HepG2 (cell line): ENCODE measurements around the gene UGT2B15. TPM values are rescaled to one million over a fixed set of nuclear protein-coding genes. Genes with fewer than 3 reads are reported as not detected.

Experiments used
- ATF2 ChIP-seq: sonication (generic); formaldehyde crosslinking; IDR thresholded peaks from 2 replicates; pipeline ENCODE4 v1.4.0; 2020; ENCODE audit warnings: missing genetic modification reagents
- ATF6 ChIP-seq: sonication (generic); formaldehyde crosslinking; conservative IDR thresholded peaks from 2 replicates; pipeline ENCODE4 v1.4.0; 2020; ENCODE audit warnings: missing genetic modification reagents
- DRAP1 ChIP-seq: IDR thresholded peaks from 2 replicates; pipeline ENCODE4 v1.6.1; 2016; ENCODE audit warnings: missing genetic modification reagents, missing compliant biosample characterization
- FOXA3 ChIP-seq: IDR thresholded peaks from 2 replicates; pipeline ENCODE4 v1.6.1; 2016; ENCODE audit warnings: missing genetic modification reagents, missing compliant biosample characterization
- HMGXB4 ChIP-seq, 2 experiments: sonication (generic) in 1 of 2; formaldehyde crosslinking in 1 of 2; IDR thresholded peaks; 2 replicates each; pipeline versions ENCODE4 v1.4.0 to v1.6.1; 2018 to 2020; ENCODE audit warnings: missing genetic modification reagents in 2 of 2, borderline replicate concordance in 1 of 2, low read depth in 1 of 2, mild to moderate bottlenecking in 1 of 2, missing biosample characterization in 1 of 2
- IRF2 ChIP-seq: IDR thresholded peaks from 2 replicates; pipeline ENCODE4 v1.6.1; 2018; ENCODE audit warnings: missing genetic modification reagents, missing compliant biosample characterization
- PBX2 ChIP-seq: IDR thresholded peaks from 2 replicates; pipeline ENCODE4 v1.6.1; 2016; ENCODE audit warnings: control low read depth
- SIX1 ChIP-seq: sonication (generic); formaldehyde crosslinking; IDR thresholded peaks from 2 replicates; pipeline ENCODE4 v1.4.0; 2020; ENCODE audit warnings: missing genetic modification reagents, borderline replicate concordance
- ZBTB10 ChIP-seq: sonication (generic); formaldehyde crosslinking; IDR thresholded peaks from 2 replicates; pipeline ENCODE4 v1.4.0; 2020; ENCODE audit warnings: missing genetic modification reagents, borderline replicate concordance
- ZBTB21 ChIP-seq: sonication (generic); formaldehyde crosslinking; IDR thresholded peaks from 2 replicates; pipeline ENCODE4 v1.4.0; 2020; ENCODE audit warnings: missing genetic modification reagents
- ZBTB7B ChIP-seq: sonication (generic); formaldehyde crosslinking; IDR thresholded peaks from 2 replicates; pipeline ENCODE4 v1.4.0; 2020; ENCODE audit warnings: missing genetic modification reagents
- ZNF143 ChIP-seq: sonication (generic); formaldehyde crosslinking; IDR thresholded peaks from 2 replicates; pipeline ENCODE4 v1.4.0; 2020; ENCODE audit warnings: missing genetic modification reagents
- ZNF24 ChIP-seq: fragments of 450-650 bp; IDR thresholded peaks from 2 replicates; pipeline ENCODE4 v1.6.1; 2017; ENCODE audit warnings: antibody characterized with exemption, mild to moderate bottlenecking
- ZNF280D ChIP-seq: sonication (generic); formaldehyde crosslinking; IDR thresholded peaks from 2 replicates; pipeline ENCODE4 v1.5.1; 2020; ENCODE audit warnings: mild to moderate bottlenecking, missing genetic modification reagents
- ZNF660 ChIP-seq: sonication (generic); formaldehyde crosslinking; IDR thresholded peaks from 2 replicates; pipeline ENCODE4 v1.5.1; 2020; ENCODE audit warnings: mild to moderate bottlenecking, low read depth, missing genetic modification reagents, borderline replicate concordance
- polyA plus RNA-seq, 8 experiments: library from polyadenylated mRNA; depleted of rRNA in 3 of 8; stranded (reverse) in 7 of 8; unstranded in 1 of 8; fragments of >200 nt; fragmentation: Illumina TruSeq in 4 of 8; extraction: Trizol in 4 of 8; gene quantifications; 2 replicates each; pipeline versions ENCODE4 v1.2.1 to v1.2.3, GENCODE V29; 2011 to 2016; ENCODE audit warnings: low read depth in 4 of 8, missing spikeins in 1 of 8, mixed read lengths in 1 of 8; ENCODE audit not compliant: insufficient read depth in 1 of 8
- total RNA-seq, 5 experiments: library from RNA; depleted of rRNA; stranded (reverse); fragments of >200 nt; fragmentation: Illumina TruSeq; extraction: Trizol; gene quantifications; 2 replicates each; pipeline ENCODE4 v1.2.3, GENCODE V29; 2016; ENCODE audit warnings: low read depth in 1 of 5

UGT2B15 gene
- total and polyA plus RNA-seq, 2 of the 13 experiments (the other 11 are each of a cell fraction or from before 2014, with no cell fraction given), result 0.04 to 0.11 TPM

- TF ChIP-seq ZNF280D (peak; percentile 41; the same call in 1 of the 2 replicates), ZNF24 (no peak), PBX2 (CRISPR knock-in tag) (no peak), ZNF660 (no peak), SIX1 (CRISPR knock-in tag) (peak; percentile 57; the same call in 1 of the 2 replicates), ZNF143 (no peak), HMGXB4 (CRISPR knock-in tag; IDR thresholded peaks at IDR 0.05; ENCODE audit: borderline replicate concordance in 1 of 2, low read depth in 1 of 2) (0 out of 4 replicates have a peak, but pooled peaks of 1 of the 2 experiments have one; percentile 13), ATF6 (CRISPR knock-in tag) (no peak), ZBTB10 (CRISPR knock-in tag) (no peak), FOXA3 (CRISPR knock-in tag) (peak; percentile 91), ATF2 (CRISPR knock-in tag) (no peak), ZBTB7B (CRISPR knock-in tag) (no peak), ZBTB21 (CRISPR knock-in tag) (no peak), DRAP1 (CRISPR knock-in tag) (no peak), IRF2 (peak; percentile 12; the same call in 1 of the 2 replicates)
Observed at GRCh38 chr4:68655764-68656444, 14.5 kb downstream of the UGT2B15 start (continued).
